ENCODE data around the gene CFLAR. TPM values are rescaled to one million over a fixed set of nuclear protein-coding genes. Genes with fewer than 3 reads are reported as not detected.

The CFLAR gene
- total and polyA plus RNA-seq, 7 experiments from 2014 or later = 63.9 to 253 (median 183) TPM

- Mint-ChIP-seq H3K4me3 (no peak overlapping the region), H3K4me1 (peaks cover 37 to 71% (median 64%) of the 10 kb centered on the region in 7 donors), H3K36me3 (peaks cover 15 to 55% (median 44%) of the 10 kb centered on the region in 5 donors), H3K27ac (peak overlapping the region in 7 of 9 donors; percentile 19 to 86 (median 58)), H3K9me3 (no peaks in the 10 kb centered on the region), H3K27me3 (no peaks in the 10 kb centered on the region)
- POLR2A ChIA-PET = no interaction called here
- Histone ChIP-seq H3K27me3 (ENCODE audit: control insufficient read depth in 2 of 2, insufficient read depth in 2 of 2, low read length in 2 of 2) (no peaks in the 10 kb centered on the region), H3K4me3 (ENCODE audit: low read length) (no peak overlapping the region), H3K4me1 (ENCODE audit: control insufficient read depth in 2 of 2, insufficient read depth in 2 of 2, low read length in 2 of 2) (peaks cover 21 to 40% of the 10 kb centered on the region in 2 donors), H3K27ac (ENCODE audit: low read depth, low read length) (no peak overlapping the region), H3K9me3 (ENCODE audit: control insufficient read depth in 2 of 3, low read length in 3 of 3) (no peaks in the 10 kb centered on the region), H3K36me3 (ENCODE audit: control insufficient read depth in 2 of 3, insufficient read depth in 3 of 3, low read length in 3 of 3) (peaks cover 5 to 56% (median 20%) of the 10 kb centered on the region in 3 experiments)
- no peak for ATAC-seq
- DNase-seq = no peak
- CTCF ChIA-PET = no interaction called here
- intact Hi-C loops (cut with micrococcal nuclease) = loop anchor here in 1 of 2 donors (2.0 kb wide), 1 partner anchor 15 kb away; the partner anchor contains the start of gene CASP10
Observed at GRCh38 chr2:201197781-201198180, 81.8 kb downstream of the CFLAR start.

- peak overlapping the region in 7 of 9 donors; percentile 6 to 85 (median 63) for H3K27ac Mint-ChIP-seq
- peaks cover 15 to 49% (median 37%) of the 10 kb centered on the region in 5 donors for H3K36me3 Mint-ChIP-seq
- peak overlapping the region in 1 of 10 donors; percentile 7 for H3K4me3 Mint-ChIP-seq
- H3K27me3 Mint-ChIP-seq = no peaks in the 10 kb centered on the region
- CTCF ChIA-PET = interaction anchor here (3.3 kb wide), 1 partner anchor 33 kb away, joined by 16 read pairs; no protein-coding TSS in a partner anchor
- Histone ChIP-seq H3K4me1 (ENCODE audit: control insufficient read depth in 2 of 2, insufficient read depth in 2 of 2, low read length in 2 of 2) (peaks cover under 1 to 29% of the 10 kb centered on the region in 2 donors), H3K27me3 (ENCODE audit: control insufficient read depth in 2 of 2, insufficient read depth in 2 of 2, low read length in 2 of 2) (no peaks in the 10 kb centered on the region), H3K27ac (ENCODE audit: low read depth, low read length) (no peak overlapping the region), H3K36me3 (ENCODE audit: control insufficient read depth in 2 of 3, insufficient read depth in 3 of 3, low read length in 3 of 3) (peaks cover 5 to 55% (median 20%) of the 10 kb centered on the region in 3 experiments), H3K4me3 (ENCODE audit: low read length) (no peak overlapping the region), H3K9me3 (ENCODE audit: control insufficient read depth in 2 of 3, low read length in 3 of 3) (no peaks in the 10 kb centered on the region)
- H3K4me1 Mint-ChIP-seq = peaks cover 27 to 71% (median 66%) of the 10 kb centered on the region in 7 donors
- POLR2A ChIA-PET = interaction anchor here (1.7 kb wide), 1 partner anchor 7 kb away, joined by 4 read pairs; no protein-coding TSS in a partner anchor
- no peak for DNase-seq
- ATAC-seq = no peak
- intact Hi-C loops (cut with micrococcal nuclease) = loop anchor here in 1 of 2 donors (1.0 kb wide), 1 partner anchor 8 kb away; no protein-coding TSS in a partner anchor
- H3K9me3 Mint-ChIP-seq = no peaks in the 10 kb centered on the region
Observed at GRCh38 chr2:201199847-201200246, 83.9 kb downstream of the CFLAR start.

- Mint-ChIP-seq H3K4me3 (peak overlapping the region in 1 of 10 donors; percentile 7), H3K27me3 (no peaks in the 10 kb centered on the region), H3K9me3 (no peaks in the 10 kb centered on the region), H3K4me1 (peaks cover 24 to 72% (median 68%) of the 10 kb centered on the region in 7 donors), H3K27ac (peak overlapping the region in 8 of 9 donors; percentile 6 to 85 (median 64)), H3K36me3 (peaks cover 15 to 49% (median 37%) of the 10 kb centered on the region in 5 donors)
- ChIA-PET CTCF (interaction anchor here (3.3 kb wide), 1 partner anchor 32 kb away, joined by 16 read pairs; no protein-coding TSS in a partner anchor), POLR2A (interaction anchor here (1.3 to 1.7 kb wide), 3 partner anchors 8 to 299 kb away, joined by 4 to 7 read pairs (median 4); no protein-coding TSS in a partner anchor)
- peaks cover 0 to 29% of the 10 kb centered on the region in 2 donors for H3K4me1 ChIP-seq (ENCODE audit: control insufficient read depth in 2 of 2, insufficient read depth in 2 of 2, low read length in 2 of 2)
- H3K36me3 ChIP-seq (ENCODE audit: control insufficient read depth in 2 of 3, insufficient read depth in 3 of 3, low read length in 3 of 3) = peaks cover 5 to 54% (median 20%) of the 10 kb centered on the region in 3 experiments
- no peaks in the 10 kb centered on the region for H3K27me3 ChIP-seq (ENCODE audit: control insufficient read depth in 2 of 2, insufficient read depth in 2 of 2, low read length in 2 of 2)
- H3K27ac ChIP-seq (ENCODE audit: low read depth, low read length) = no peak overlapping the region
- no peaks in the 10 kb centered on the region for H3K9me3 ChIP-seq (ENCODE audit: control insufficient read depth in 2 of 3, low read length in 3 of 3)
- H3K4me3 ChIP-seq (ENCODE audit: low read length) = no peak overlapping the region
- intact Hi-C loops (cut with micrococcal nuclease) = loop anchor here in 1 of 2 donors (1.0 kb wide), 1 partner anchor 8 kb away; no protein-coding TSS in a partner anchor
- DNase-seq (no peak), ATAC-seq (no peak)
Observed at GRCh38 chr2:201200345-201200744, 84.4 kb downstream of the CFLAR start.

GRCh38 chr2:201201371-201201770 is 85.4 kb downstream of the CFLAR start:
- CTCF ChIA-PET = interaction anchor here (3.3 kb wide), 1 partner anchor 31 kb away, joined by 16 read pairs; no protein-coding TSS in a partner anchor
- H3K4me1 ChIP-seq (ENCODE audit: control insufficient read depth in 2 of 2, insufficient read depth in 2 of 2, low read length in 2 of 2) = peaks cover 0 to 22% of the 10 kb centered on the region in 2 donors
- peaks cover under 1 to 51% (median 18%) of the 10 kb centered on the region in 3 experiments for H3K36me3 ChIP-seq (ENCODE audit: control insufficient read depth in 2 of 3, insufficient read depth in 3 of 3, low read length in 3 of 3)
- intact Hi-C loops (cut with micrococcal nuclease) = no loop called here
- Mint-ChIP-seq H3K36me3 (peaks cover 15 to 44% (median 31%) of the 10 kb centered on the region in 5 donors), H3K9me3 (no peaks in the 10 kb centered on the region), H3K27me3 (no peaks in the 10 kb centered on the region), H3K4me3 (peak overlapping the region in 1 of 10 donors; percentile 25), H3K4me1 (peaks cover 22 to 71% (median 66%) of the 10 kb centered on the region in 7 donors), H3K27ac (peak overlapping the region in 7 of 9 donors; percentile 71 to 87 (median 78))
- no peak overlapping the region for H3K4me3 ChIP-seq (ENCODE audit: low read length)
- ATAC-seq = no peak
- no peaks in the 10 kb centered on the region for H3K27me3 ChIP-seq (ENCODE audit: control insufficient read depth in 2 of 2, insufficient read depth in 2 of 2, low read length in 2 of 2)
- no peak for DNase-seq
- POLR2A ChIA-PET = interaction anchor here (0.7 to 1.7 kb wide), 4 partner anchors 9 to 300 kb away, joined by 4 to 7 read pairs (median 4); partner anchors contain the start of gene CASP10
- H3K9me3 ChIP-seq (ENCODE audit: control insufficient read depth in 2 of 3, low read length in 3 of 3) = no peaks in the 10 kb centered on the region
- no peak overlapping the region for H3K27ac ChIP-seq (ENCODE audit: low read depth, low read length)

- no peaks in the 10 kb centered on the region for H3K9me3 ChIP-seq (ENCODE audit: control insufficient read depth in 2 of 3, low read length in 3 of 3)
- H3K27ac ChIP-seq (ENCODE audit: low read depth, low read length) = peak overlapping the region; percentile 38
- DNase-seq (no peak), ATAC-seq (no peak)
- Mint-ChIP-seq H3K4me1 (peaks cover 19 to 63% (median 61%) of the 10 kb centered on the region in 7 donors), H3K36me3 (peaks cover 18 to 43% (median 29%) of the 10 kb centered on the region in 5 donors), H3K9me3 (no peaks in the 10 kb centered on the region), H3K27me3 (no peaks in the 10 kb centered on the region), H3K4me3 (peak overlapping the region in 6 of 10 donors; percentile 21 to 70 (median 62)), H3K27ac (peak overlapping the region; percentile 52 to 90 (median 85))
- POLR2A ChIA-PET = interaction anchor here (0.7 to 1.6 kb wide), 6 partner anchors 9 to 49 kb away, joined by 3 to 4 read pairs (median 3); partner anchors contain the start of gene CASP10
- no peaks in the 10 kb centered on the region for H3K27me3 ChIP-seq (ENCODE audit: control insufficient read depth in 2 of 2, insufficient read depth in 2 of 2, low read length in 2 of 2)
- CTCF ChIA-PET = interaction anchor here (1.3 to 3.5 kb wide), 2 partner anchors 21 to 29 kb away, joined by 4 to 15 read pairs; partner anchors contain the start of gene CASP10
- intact Hi-C loops (cut with micrococcal nuclease) = loop anchor here in 1 of 2 donors (1.0 kb wide), 2 partner anchors 8 to 13 kb away; no protein-coding TSS in a partner anchor
- peaks cover 0 to 50% (median 9%) of the 10 kb centered on the region in 3 experiments for H3K36me3 ChIP-seq (ENCODE audit: control insufficient read depth in 2 of 3, insufficient read depth in 3 of 3, low read length in 3 of 3)
- no peak overlapping the region for H3K4me3 ChIP-seq (ENCODE audit: low read length)
- peaks cover 0 to 18% of the 10 kb centered on the region in 2 donors for H3K4me1 ChIP-seq (ENCODE audit: control insufficient read depth in 2 of 2, insufficient read depth in 2 of 2, low read length in 2 of 2)
Observed at GRCh38 chr2:201203916-201204654, 88.1 kb downstream of the CFLAR start.
